ENCODE data around the gene LARP6. TPM values are rescaled to one million over a fixed set of nuclear protein-coding genes. Genes with fewer than 3 reads are reported as not detected.

The LARP6 gene
- total RNA-seq (not detected), polyA plus RNA-seq (not detected)

DNA sequence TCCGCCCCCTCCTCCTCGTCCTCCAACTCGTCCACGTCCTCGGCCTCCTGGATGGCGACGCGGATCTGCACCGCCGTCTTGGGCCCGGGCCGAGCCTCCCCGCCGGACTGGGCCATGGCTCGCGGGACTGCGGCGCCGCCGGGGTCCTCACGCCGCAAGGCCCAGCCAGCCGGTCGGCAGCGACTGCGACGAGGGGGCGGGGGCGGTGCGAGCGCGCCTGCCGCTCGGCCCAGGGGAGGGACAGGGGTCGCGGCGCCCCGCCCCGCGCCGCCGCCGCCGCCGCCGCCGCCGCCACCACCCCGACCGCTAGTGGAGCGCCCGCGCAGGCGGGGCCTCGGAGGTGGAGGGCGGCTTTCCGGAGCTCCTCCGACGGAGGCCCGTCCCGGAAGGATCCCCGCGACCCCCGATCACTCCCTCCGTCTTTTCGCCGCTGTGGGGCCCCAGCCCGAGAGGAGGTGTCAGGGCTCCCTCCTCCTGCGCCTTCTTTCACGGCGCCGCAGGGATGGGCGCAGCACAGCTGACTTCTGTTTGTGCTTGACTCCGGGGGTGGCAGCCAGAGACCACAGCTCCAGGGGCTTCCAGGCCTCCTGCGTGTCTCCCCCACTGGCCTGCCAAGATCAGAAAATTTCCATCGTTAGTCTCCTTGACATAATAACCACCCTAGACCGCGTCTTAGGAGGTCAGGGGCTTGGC lies at the start of gene LARP6:
Gene LARP6 (minus strand): TSS at position 185 of the 693 bp plus-strand sequence. CDS start 69 bp downstream, at position 116.
- no peaks in the 10 kb centered on the region for H3K36me3 ChIP-seq (ENCODE audit: control insufficient read depth, insufficient read depth, low read length)
- DNase-seq (no peak), ATAC-seq (ENCODE audit: low read depth in 2 of 2) (peak in 1 of 2 donors; percentile 44)
- peaks cover 0 to 4% (median 0%) of the 10 kb centered on the region in 7 donors for H3K9me3 Mint-ChIP-seq
- H3K4me3 Mint-ChIP-seq = peak within 1 kb of the TSS in 3 of 4 donors; percentile 61 to 78 (median 77)
- peaks cover 79% of the 10 kb centered on the region for H3K27me3 Mint-ChIP-seq
- H3K4me3 ChIP-seq (ENCODE audit: low read depth, low read length) = no peak within 1 kb of the TSS
- H3K27me3 ChIP-seq (ENCODE audit: control insufficient read depth, insufficient read depth, low read length) = peaks cover 19% of the 10 kb centered on the region
- H3K36me3 Mint-ChIP-seq = no peaks in the 10 kb centered on the region
- H3K27ac ChIP-seq (ENCODE audit: insufficient read depth, low read length, poor library complexity, severe bottlenecking) = no peak within 1 kb of the TSS
- H3K4me1 ChIP-seq (ENCODE audit: control insufficient read depth, insufficient read depth, low read length, poor library complexity, severe bottlenecking) = no peaks in the 10 kb centered on the region
- H3K9me3 ChIP-seq (ENCODE audit: control insufficient read depth in 2 of 2, low read length in 2 of 2) = no peaks in the 10 kb centered on the region
- peaks cover 0 to 10% (median 3%) of the 10 kb centered on the region in 4 donors for H3K4me1 Mint-ChIP-seq
- H3K27ac Mint-ChIP-seq = no peak within 1 kb of the TSS

DNA sequence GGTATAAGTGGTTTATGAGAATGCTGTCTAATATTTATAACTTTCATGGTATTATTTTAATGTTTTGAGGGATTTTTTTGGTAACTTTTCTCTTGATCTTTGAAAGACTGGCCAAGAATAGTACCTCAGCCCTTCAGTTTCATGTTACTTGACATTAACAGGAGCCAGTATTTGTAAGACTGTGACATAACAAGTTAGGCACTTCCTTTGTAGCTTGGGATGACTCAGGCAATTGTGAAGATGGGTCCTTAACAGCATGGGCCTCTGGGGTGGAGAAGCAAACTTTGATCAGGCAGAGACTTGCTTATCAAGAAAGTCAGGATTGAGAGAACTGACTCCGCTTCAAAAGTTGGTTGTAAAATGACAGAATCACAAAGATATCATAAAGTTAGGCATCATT lies 48.1 kb upstream of the LARP6 start:
- H3K4me1 Mint-ChIP-seq = no peaks in the 10 kb centered on the region
- H3K27me3 Mint-ChIP-seq = peaks cover 15% of the 10 kb centered on the region
- no peak overlapping the region for H3K27ac ChIP-seq (ENCODE audit: insufficient read depth, low read length, poor library complexity, severe bottlenecking)
- H3K27ac Mint-ChIP-seq = no peak overlapping the region
- no peaks in the 10 kb centered on the region for H3K36me3 Mint-ChIP-seq
- H3K4me1 ChIP-seq (ENCODE audit: control insufficient read depth, insufficient read depth, low read length, poor library complexity, severe bottlenecking) = no peaks in the 10 kb centered on the region
- H3K4me3 Mint-ChIP-seq = no peak overlapping the region
- H3K9me3 Mint-ChIP-seq = peaks cover 0 to 6% (median 0%) of the 10 kb centered on the region in 7 donors
- no peaks in the 10 kb centered on the region for H3K9me3 ChIP-seq (ENCODE audit: control insufficient read depth in 2 of 2, low read length in 2 of 2)
- H3K27me3 ChIP-seq (ENCODE audit: control insufficient read depth, insufficient read depth, low read length) = peaks cover 9% of the 10 kb centered on the region
- DNase-seq (no peak), ATAC-seq (ENCODE audit: low read depth in 2 of 2) (no peak)
- H3K4me3 ChIP-seq (ENCODE audit: low read depth, low read length) = no peak overlapping the region
- H3K36me3 ChIP-seq (ENCODE audit: control insufficient read depth, insufficient read depth, low read length) = no peaks in the 10 kb centered on the region

DNA sequence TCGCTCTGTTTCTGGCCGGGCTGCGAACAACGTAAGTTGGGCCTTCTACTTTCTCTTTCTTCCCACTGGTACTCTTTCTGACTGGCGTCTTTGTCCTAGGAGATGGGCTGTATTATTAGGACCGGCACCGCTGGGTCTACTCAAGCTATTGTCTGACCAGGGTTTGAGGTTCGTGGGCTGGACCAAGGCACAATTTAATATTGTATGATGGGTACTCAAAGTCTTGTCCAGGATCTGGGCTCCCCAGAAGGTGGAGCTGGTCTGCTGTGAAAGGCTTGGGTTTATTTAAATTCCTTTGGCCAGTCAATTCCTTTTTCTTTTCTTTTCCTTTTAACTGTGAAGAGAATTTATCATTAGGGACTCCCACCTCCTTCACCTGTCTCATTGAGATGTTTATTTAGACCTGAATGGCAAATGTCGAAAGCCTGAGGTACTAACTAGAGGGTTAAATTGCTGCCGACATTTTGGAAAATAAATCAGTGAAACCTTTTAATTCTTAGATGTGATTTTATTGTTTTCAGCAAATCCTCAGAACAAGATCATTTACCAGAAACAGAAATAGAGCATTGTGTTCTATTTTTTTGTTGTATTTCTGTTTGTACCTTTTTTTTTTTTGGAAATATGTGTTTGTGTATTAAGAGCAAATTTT lies 39.1 kb upstream of the LARP6 start:
- Histone ChIP-seq H3K27me3 (ENCODE audit: control insufficient read depth, insufficient read depth, low read length) (peaks cover 22% of the 10 kb centered on the region), H3K27ac (ENCODE audit: insufficient read depth, low read length, poor library complexity, severe bottlenecking) (no peak overlapping the region), H3K4me3 (ENCODE audit: low read depth, low read length) (peak overlapping the region; percentile 65), H3K36me3 (ENCODE audit: control insufficient read depth, insufficient read depth, low read length) (no peaks in the 10 kb centered on the region), H3K9me3 (ENCODE audit: control insufficient read depth in 2 of 2, low read length in 2 of 2) (no peaks in the 10 kb centered on the region), H3K4me1 (ENCODE audit: control insufficient read depth, insufficient read depth, low read length, poor library complexity, severe bottlenecking) (peaks cover 13% of the 10 kb centered on the region)
- peak overlapping the region; percentile 52 to 79 (median 77) for H3K4me3 Mint-ChIP-seq
- peak overlapping the region in 1 of 3 donors; percentile 38 for H3K27ac Mint-ChIP-seq
- no peak for ATAC-seq (ENCODE audit: low read depth in 2 of 2)
- H3K36me3 Mint-ChIP-seq = no peaks in the 10 kb centered on the region
- H3K4me1 Mint-ChIP-seq = peaks cover 0 to 14% (median 9%) of the 10 kb centered on the region in 4 donors
- DNase-seq = no peak
- peaks cover 0 to 7% (median 0%) of the 10 kb centered on the region in 7 donors for H3K9me3 Mint-ChIP-seq
- peaks cover 63% of the 10 kb centered on the region for H3K27me3 Mint-ChIP-seq

DNA sequence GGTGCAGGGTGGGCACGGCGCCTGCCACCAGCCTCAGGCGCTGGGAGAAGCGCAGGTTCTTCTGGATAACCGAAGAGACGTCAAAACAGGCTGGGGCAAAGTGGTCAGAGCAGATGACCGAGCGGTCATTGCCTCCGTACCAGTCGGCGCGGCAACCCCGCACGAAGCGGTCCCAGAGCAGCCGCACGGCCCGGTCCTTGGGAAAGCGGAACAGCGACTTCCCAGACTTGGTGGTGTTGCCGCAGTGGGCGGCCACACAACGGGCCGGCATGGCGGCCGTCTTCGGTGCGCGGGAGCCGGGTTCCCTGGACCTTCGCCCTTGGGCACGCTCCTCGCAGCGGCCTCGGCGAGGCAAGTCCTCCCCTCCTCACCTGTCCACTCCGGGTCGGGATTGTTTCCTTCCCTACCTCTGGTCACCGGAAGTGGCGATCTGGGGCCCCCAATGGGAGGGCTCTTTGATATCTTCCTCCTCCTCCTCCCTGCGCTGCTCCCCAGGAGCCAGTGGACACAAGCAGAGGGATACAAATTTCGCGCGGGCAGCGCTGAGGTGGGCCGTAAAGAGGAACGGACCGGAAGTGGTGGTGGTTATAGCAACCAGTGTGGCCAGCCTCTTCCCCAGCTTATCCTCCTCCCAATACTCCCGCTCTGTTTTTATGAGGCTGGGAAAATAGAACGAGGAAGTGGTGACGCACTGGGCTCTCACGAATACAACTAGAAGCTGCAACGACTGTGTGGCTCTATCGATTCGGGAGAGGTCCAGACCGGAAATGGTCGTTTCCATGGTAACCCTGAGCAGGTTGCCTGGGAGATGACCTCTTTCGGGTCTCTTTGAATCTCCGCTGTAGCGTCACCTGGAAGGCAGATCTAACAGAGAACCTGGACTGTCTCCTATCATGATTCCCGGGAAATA lies 38.3 kb upstream of the LARP6 start, which contains the start of the genes LRRC49 and THAP10:
Gene LRRC49 (plus strand): TSS at position 825 of the 910 bp plus-strand sequence. CDS start 69 bp downstream, at position 894.
Gene THAP10 (minus strand): TSS at position 432 of the 910 bp plus-strand sequence. CDS start 161 bp downstream, at position 271.
- Mint-ChIP-seq H3K27ac (peak within 1 kb of the TSS in 2 of 3 donors; percentile 38 to 60), H3K36me3 (no peaks in the 10 kb centered on the region), H3K4me3 (peak within 1 kb of the TSS; percentile 52 to 79 (median 77)), H3K4me1 (peaks cover 0 to 14% (median 9%) of the 10 kb centered on the region in 4 donors), H3K9me3 (peaks cover 0 to 7% (median 0%) of the 10 kb centered on the region in 7 donors), H3K27me3 (peaks cover 64% of the 10 kb centered on the region)
- no peaks in the 10 kb centered on the region for H3K36me3 ChIP-seq (ENCODE audit: control insufficient read depth, insufficient read depth, low read length)
- DNase-seq (peak; percentile 0 to 52 (median 10)), ATAC-seq (ENCODE audit: low read depth in 2 of 2) (no peak)
- H3K27ac ChIP-seq (ENCODE audit: insufficient read depth, low read length, poor library complexity, severe bottlenecking) = no peak within 1 kb of the TSS
- no peaks in the 10 kb centered on the region for H3K9me3 ChIP-seq (ENCODE audit: control insufficient read depth in 2 of 2, low read length in 2 of 2)
- H3K4me3 ChIP-seq (ENCODE audit: low read depth, low read length) = peak within 1 kb of the TSS; percentile 65
- H3K27me3 ChIP-seq (ENCODE audit: control insufficient read depth, insufficient read depth, low read length) = peaks cover 22% of the 10 kb centered on the region
- peaks cover 13% of the 10 kb centered on the region for H3K4me1 ChIP-seq (ENCODE audit: control insufficient read depth, insufficient read depth, low read length, poor library complexity, severe bottlenecking)

DNA sequence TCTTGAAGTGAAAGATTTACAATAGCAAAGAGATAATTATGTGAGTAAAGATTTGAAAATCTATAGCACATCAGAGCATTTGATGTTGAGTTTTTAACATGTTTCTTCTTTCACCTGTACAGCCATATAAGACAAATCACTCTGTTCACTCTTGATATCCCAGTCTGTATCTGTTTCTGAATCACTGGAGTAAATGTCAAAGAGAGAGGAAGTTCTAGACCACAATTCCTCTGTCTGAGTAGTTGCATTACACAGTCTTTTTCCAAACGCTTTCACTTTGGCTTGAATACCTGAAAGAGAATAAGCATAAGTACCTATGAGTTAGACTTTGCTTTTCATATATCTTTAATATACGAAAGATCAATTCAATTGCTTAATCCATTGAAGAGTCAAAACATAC lies 28.4 kb upstream of the LARP6 start:
- H3K36me3 ChIP-seq (ENCODE audit: control insufficient read depth, insufficient read depth, low read length) = no peaks in the 10 kb centered on the region
- H3K4me1 ChIP-seq (ENCODE audit: control insufficient read depth, insufficient read depth, low read length, poor library complexity, severe bottlenecking) = no peaks in the 10 kb centered on the region
- no peak overlapping the region for H3K27ac Mint-ChIP-seq
- peaks cover 29% of the 10 kb centered on the region for H3K27me3 Mint-ChIP-seq
- H3K4me3 Mint-ChIP-seq = no peak overlapping the region
- peaks cover 8% of the 10 kb centered on the region for H3K27me3 ChIP-seq (ENCODE audit: control insufficient read depth, insufficient read depth, low read length)
- H3K27ac ChIP-seq (ENCODE audit: insufficient read depth, low read length, poor library complexity, severe bottlenecking) = no peak overlapping the region
- no peak overlapping the region for H3K4me3 ChIP-seq (ENCODE audit: low read depth, low read length)
- H3K4me1 Mint-ChIP-seq = no peaks in the 10 kb centered on the region
- no peaks in the 10 kb centered on the region for H3K9me3 Mint-ChIP-seq
- DNase-seq (no peak), ATAC-seq (ENCODE audit: low read depth in 2 of 2) (no peak)
- no peaks in the 10 kb centered on the region for H3K9me3 ChIP-seq (ENCODE audit: control insufficient read depth in 2 of 2, low read length in 2 of 2)
- no peaks in the 10 kb centered on the region for H3K36me3 Mint-ChIP-seq

DNA sequence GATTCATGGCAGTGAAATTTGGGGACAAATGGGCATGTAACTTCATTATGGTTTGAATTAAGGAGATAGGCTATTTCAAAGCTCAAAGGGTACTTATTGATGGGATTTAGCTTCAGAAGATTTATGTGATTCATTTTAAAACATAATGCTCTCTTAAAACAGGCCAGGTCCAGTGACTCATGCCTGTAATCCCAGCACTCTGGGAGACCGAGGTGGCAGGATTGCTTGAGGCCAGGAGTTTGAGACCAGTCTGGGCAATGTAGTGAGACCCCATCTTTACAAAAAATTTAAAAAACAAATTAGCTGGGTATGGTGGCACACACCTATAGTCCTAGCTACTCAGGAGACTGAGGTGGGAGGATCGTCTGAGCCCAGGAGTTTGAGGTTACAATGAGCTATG lies 26.8 kb upstream of the LARP6 start:
- Mint-ChIP-seq H3K36me3 (no peaks in the 10 kb centered on the region), H3K9me3 (peaks cover 0 to 3% (median 0%) of the 10 kb centered on the region in 7 donors), H3K27ac (peak overlapping the region in 1 of 3 donors; percentile 27), H3K27me3 (peaks cover 38% of the 10 kb centered on the region), H3K4me3 (no peak overlapping the region), H3K4me1 (no peaks in the 10 kb centered on the region)
- H3K27ac ChIP-seq (ENCODE audit: insufficient read depth, low read length, poor library complexity, severe bottlenecking) = no peak overlapping the region
- DNase-seq (no peak), ATAC-seq (ENCODE audit: low read depth in 2 of 2) (no peak)
- peaks cover 8% of the 10 kb centered on the region for H3K27me3 ChIP-seq (ENCODE audit: control insufficient read depth, insufficient read depth, low read length)
- no peaks in the 10 kb centered on the region for H3K36me3 ChIP-seq (ENCODE audit: control insufficient read depth, insufficient read depth, low read length)
- no peak overlapping the region for H3K4me3 ChIP-seq (ENCODE audit: low read depth, low read length)
- no peaks in the 10 kb centered on the region for H3K9me3 ChIP-seq (ENCODE audit: control insufficient read depth in 2 of 2, low read length in 2 of 2)
- H3K4me1 ChIP-seq (ENCODE audit: control insufficient read depth, insufficient read depth, low read length, poor library complexity, severe bottlenecking) = no peaks in the 10 kb centered on the region

DNA sequence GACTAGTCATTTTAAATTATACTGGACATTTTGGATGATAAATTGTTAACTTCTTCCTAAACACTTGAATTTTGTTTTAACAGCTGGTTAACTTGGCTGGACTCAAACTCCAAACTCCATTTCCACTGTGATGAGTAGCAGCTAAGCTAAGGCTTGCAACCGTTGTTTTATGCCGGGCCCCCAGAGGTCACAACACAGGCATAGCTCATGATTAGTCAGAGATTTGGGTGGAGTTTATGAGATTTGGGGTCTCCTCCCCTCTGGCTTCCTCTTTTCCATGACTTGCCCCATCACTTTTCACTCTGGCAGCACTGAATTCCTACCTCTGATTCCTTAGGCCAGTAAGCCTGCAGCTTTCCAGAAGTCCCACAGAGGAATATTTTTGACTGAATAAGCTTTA lies 25.4 kb upstream of the LARP6 start:
- no peaks in the 10 kb centered on the region for H3K4me1 ChIP-seq (ENCODE audit: control insufficient read depth, insufficient read depth, low read length, poor library complexity, severe bottlenecking)
- H3K9me3 Mint-ChIP-seq = peaks cover 0 to 3% (median 0%) of the 10 kb centered on the region in 7 donors
- no peaks in the 10 kb centered on the region for H3K9me3 ChIP-seq (ENCODE audit: control insufficient read depth in 2 of 2, low read length in 2 of 2)
- H3K27me3 Mint-ChIP-seq = peaks cover 30% of the 10 kb centered on the region
- DNase-seq (no peak), ATAC-seq (ENCODE audit: low read depth in 2 of 2) (no peak)
- no peak overlapping the region for H3K4me3 Mint-ChIP-seq
- no peak overlapping the region for H3K4me3 ChIP-seq (ENCODE audit: low read depth, low read length)
- H3K27ac Mint-ChIP-seq = no peak overlapping the region
- H3K36me3 ChIP-seq (ENCODE audit: control insufficient read depth, insufficient read depth, low read length) = no peaks in the 10 kb centered on the region
- no peaks in the 10 kb centered on the region for H3K36me3 Mint-ChIP-seq
- H3K4me1 Mint-ChIP-seq = no peaks in the 10 kb centered on the region
- H3K27me3 ChIP-seq (ENCODE audit: control insufficient read depth, insufficient read depth, low read length) = peaks cover 10% of the 10 kb centered on the region
- no peak overlapping the region for H3K27ac ChIP-seq (ENCODE audit: insufficient read depth, low read length, poor library complexity, severe bottlenecking)
